ENCODE data around the gene IGF1R.
"Not testable (repeated sequence)": the region's sequence is repeated elsewhere in the genome, so short reads cannot be mapped to it uniquely, and the experiment has no call there.

The IGF1R gene

DNA sequence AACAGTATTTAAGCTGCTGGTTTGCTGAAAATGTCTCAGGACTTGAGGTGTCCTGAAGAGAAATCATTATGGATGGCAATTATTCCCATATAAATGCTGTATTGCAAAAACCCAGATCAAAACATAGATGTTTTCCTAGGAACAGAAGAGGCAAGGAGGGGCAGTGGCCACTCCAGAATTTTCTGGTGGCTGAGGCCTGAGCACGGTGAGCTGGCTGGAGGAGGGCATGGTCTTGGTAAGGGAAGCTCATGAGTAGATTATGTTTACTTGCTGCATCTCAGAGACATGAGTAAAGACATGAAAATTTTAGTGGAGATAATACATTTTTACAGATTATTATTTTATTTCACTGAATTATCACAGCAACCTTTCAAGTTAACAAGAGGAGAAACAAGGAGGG lies 328.2 kb downstream of the IGF1R start:
- no peak for DNase-seq

DNA sequence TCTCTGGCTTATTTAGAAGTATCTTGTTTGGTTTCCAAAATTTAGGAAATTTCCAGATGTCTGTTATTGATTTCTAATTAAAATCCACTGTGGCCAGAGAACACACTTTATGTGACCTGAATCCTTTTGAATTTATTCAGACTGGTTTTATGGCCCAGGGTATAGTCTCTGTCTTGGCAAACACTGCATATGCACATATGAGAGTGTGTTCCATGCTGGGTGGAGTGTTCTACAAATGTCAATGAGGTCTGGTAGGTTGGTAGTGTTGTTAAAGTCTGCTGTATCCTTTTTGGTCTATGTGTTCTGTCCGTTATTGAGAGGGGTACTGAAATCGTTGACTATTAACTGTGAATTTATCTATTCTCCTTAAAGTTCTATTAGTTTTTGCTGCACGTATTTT lies 329.1 kb downstream of the IGF1R start:
- no peak for DNase-seq

DNA sequence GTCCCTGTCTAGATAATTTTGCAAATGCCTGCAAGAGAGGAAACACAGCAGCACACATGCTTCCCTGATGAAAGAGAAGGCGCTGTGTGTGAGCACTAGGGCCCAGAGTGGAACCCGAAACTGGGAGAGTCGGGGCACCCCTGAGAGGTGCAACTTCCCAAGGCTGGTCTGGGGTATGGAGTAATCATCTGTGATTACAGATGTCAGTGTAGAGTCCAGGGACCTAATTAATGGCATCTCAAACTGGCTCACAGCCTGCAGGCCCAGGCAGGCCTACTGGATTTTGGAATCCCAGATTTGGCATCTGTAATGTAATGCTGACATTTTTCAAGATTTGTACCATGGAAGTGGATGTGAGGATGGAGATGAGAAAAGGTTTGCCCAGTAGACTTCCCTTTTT lies 329.8 kb downstream of the IGF1R start:
- DNase-seq: no peak

GRCh38 chr15:98980899-98981228 lies 332.5 kb downstream of the IGF1R start:
- DNase-seq: no peak

GRCh38 chr15:98981851-98982722 lies 333.7 kb downstream of the IGF1R start:
- DNase-seq: no peak

DNA sequence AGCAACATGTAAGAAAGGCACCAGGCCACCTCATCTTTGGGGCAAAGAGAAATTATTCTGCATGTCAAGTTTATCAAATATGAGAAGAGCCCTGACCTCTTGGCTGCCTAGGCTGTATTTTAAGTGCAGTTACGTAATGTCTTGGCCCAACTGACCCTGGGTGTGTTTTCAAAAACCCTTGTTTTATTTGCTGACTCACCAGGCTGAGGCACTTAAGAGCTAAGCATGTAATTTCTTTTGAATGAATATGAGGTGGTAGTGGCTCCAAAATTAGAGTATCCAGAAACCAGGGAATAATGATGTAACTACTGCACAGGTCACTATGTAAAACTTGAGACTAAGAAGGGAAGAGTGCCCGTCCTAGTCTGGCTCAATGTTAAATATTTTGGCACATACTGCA lies 335.0 kb downstream of the IGF1R start:
- DNase-seq: peak in 1 of 2 experiments; percentile 11

DNA sequence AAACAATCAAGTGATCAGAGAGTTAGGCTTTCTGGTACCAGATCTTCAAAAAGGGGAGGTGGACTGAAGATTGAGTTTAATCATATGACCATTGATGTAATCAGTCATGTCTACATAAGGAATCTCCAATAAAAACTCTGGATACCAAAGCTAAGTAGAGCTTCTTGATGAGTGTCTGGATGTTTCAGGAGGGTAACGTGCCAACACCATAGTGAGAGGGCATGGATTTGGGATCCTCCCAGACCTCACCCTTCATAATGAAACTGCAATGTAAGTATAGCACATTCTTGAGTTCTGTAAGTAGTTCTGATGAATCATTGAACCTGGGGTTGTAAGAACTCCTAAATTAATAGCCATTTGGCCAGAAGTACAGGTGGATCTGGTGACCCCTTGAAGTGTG lies 337.9 kb downstream of the IGF1R start:
- no peak for DNase-seq

DNA sequence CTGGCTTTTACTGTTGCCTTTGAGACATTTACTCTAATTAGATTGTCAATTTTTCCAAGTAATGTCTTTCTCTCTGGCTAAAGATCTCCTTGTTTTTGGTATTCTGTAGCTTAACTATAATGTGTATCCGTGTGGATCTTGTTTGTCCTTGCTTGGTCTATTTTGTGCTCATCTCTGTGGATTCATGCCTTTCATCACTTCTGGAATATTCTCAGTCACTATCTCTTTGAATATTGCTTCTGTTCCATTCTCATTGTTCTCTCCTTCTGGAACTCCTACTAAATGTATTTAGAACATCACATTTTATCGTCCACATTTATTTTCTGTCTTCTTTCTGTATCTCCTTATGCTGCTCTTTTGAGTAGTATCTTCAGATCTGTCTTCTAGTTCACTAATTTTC lies 346.6 kb downstream of the IGF1R start:
- no peak for DNase-seq

DNA sequence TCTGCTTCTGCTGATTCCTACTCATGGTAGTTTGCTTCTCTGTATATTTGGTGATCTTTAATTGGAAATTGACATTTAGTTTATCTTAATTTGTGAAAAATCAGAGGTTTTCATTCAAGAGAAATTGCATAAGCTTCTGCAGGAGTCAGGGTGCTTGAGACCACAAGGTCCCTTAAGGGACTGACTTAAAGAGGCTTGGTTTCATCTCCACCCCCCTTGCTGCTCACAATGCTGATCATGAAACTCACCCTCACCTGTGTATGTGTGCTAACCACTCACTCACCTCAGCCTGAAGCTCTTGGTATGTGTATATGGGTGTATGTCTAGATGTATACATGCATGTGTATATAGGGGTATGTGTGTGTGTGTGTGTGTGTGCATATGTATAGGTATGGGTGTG lies 347.8 kb downstream of the IGF1R start:
- no peak for DNase-seq

DNA sequence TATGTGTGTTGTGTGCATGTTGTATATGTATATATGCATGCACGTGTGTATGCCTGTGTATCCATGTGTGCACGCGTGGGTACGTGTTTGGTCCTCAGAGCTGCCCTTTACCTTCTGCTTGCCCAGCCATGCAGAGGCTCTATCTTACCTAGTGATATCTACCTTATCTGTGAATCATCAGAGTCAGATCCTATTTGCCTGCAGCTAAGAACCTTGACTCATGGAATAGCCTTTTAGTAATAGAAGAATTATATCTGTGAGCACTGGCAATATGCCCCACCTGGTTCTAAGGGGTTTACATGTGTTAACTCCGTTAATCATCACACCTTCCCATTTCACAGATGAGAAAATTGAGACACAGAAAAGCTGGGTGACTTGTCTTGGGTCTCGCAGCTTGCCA lies 348.3 kb downstream of the IGF1R start:
- DNase-seq: no peak

DNA sequence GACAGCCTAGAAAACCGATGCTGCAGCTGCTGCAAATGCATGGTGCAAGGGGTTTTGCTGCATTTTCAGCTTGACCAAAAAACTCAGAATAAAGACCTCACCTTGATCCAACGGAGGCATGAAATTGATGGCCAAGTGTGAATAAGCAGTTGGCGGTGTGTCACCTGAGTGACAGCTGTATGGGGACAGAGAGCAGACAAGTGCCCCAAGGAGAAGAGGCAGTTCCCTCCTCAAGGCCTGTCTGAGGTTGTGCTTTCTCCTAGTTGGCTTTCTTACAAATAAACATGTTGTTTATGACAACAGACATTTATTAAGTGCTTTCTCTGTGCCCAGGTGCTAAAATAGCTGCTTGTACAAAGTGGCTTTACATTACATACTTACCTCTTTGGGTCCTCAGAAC lies 349.0 kb downstream of the IGF1R start:
- DNase-seq: no peak

DNA sequence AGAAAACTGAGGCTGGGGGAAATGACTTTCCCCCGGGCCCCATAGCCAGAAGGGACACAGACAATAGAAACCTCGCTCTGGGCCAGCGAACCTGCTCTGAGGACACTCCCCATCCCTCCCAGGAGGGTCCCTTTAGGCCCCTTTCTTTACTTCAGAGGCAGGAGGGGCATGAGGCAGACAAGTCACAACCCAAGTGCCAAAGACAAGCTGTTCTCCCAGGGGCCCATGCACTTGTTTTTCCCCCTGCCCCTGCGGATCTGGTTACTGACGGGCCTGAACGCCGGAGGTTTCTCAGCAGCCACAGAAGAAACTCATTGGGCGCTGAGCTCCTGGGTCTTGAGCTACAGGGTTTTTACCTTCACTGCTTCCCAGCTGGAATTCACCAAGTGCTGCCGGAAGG lies 349.4 kb downstream of the IGF1R start:
- DNase-seq: no peak

DNA sequence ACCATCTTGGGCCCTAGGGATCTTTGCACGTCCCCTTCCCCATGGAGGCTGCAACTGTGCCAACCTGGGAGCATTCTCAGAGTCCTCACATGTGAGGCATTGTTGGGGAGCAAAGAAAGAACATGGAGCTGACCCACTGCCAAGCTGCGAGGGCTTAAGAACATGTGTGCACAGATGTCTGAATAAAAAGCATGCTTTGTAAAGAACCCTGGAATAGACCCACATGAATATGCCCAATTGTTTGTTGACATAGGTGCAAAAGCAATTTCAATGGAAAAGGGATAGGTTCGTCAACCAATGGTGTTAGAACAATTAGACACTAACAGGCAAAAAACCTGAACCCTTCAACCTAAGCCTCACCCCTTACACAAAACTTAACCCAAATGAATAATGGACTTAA lies 349.9 kb downstream of the IGF1R start:
- DNase-seq: no peak

DNA sequence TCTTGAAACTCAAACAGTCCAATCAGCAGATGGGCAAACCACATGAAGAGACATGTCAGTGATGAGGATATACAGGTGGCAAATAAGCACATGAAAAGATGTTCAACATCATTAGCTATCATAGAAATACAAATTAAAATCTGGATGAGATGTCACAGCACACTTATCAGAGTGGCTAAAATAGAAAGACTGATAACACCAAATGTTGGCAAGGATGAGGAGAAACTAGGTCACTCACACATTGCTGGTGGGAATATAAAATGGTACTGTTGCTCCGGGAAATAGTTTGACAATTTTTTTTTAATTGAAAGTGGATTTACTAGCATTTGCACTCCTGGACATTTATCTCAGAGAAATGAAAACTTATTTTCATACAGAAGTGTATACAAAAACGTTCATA lies 350.9 kb downstream of the IGF1R start:
- no peak for DNase-seq

DNA sequence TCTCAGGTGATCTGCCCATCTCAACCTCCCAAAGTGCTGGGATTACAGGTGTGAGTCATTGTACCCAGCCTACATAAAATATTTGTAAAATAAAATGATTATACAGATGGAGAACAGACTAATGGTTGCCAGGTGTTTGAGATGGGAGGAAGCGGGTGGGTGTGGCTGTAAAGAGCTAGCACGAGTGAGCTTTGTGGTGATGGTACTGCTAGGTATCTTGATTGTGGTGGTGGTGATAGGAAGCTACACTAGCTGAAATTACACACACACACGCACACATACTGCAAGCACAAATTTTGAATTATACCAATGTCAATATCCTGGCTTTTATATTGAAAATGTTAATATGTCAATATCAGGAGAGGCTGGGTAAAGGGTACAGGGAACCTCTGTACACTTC lies 353.9 kb downstream of the IGF1R start:
- no peak for DNase-seq

DNA sequence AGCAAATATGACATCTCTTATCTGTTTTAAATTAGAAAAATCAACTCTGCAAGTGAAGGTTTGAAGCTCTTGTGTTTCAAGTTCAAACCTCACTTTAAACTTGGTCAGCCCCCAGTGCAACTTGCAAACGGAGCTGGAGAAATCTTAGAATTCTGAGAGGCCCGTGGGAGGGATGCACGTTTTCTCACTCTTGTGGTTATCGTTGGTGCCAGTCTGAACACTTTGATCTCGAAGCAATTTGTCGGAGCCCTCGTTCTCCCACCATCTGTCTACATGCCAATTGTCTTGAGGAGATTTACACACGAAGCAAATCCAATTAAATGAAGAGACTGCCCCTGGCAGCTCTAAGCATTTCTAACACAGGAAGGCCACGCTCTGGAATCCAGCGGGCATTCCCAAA lies 355.0 kb downstream of the IGF1R start:
- DNase-seq: not testable (repeated sequence)

DNA sequence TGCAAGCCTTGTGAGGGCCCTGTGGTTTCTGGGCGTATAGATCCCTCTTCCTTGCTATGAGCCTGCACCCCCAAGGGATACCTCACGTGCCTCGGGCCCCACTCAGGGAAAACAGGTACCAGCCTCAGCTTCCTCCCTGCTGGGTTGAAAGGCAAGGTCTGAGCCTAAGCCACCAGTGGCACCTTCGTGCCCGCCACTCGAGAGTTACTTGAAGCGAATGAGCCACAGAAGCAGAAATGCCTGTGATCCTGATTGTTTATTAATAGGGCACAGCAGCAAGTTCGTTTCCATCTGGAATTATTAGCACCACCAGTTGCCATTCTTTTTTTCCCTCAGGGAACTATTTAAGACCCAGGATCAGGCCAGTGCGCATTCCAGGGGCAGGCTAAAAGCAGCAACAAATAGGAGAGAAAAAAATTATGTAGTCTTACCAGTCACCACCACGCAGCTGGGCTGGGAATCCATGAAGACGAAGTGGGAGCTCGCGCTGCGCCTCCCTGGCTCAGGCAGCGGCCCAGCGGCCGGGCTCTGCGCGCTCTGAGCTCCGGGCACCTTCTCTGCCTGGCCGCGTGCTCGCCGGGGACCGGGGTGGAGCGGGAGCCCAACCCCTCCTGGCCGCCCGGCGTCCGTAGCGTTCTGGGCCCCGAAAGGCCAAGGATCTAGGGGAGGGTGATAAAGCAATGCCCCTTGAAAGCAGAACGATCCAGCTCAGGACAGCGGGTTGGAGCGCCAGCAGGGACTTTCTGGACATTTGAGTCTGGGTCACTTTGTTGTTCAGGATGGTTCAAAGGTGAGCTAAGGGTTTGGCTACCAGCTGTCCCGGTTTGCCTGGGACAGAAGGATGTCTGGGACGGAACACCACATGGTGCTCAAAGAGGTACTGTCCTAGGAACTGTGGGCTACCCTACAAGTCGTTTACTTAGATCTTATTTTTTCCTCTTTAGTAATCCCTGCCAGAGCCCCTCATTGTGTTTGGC lies 356.9 kb downstream of the IGF1R start:
- not testable (repeated sequence) for DNase-seq

DNA sequence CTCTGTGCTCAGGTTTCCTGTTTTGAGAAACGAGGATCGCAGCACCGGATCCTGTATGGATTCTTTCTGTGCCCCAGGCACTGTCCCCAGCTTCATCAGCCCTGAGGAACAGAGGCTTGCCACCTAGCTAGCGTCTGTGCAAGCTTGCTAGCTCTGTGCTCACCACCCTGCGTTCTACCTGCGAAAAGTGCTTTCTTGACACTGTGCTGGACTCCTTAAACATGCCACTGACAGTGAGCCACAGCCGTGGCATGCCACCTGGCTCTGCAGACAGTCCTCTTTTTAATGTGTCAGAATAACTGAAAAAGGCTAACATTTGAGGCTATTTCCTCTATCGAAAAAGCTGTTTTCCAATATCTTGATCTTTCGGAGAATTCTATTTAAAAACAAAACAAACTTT lies 357.8 kb downstream of the IGF1R start:
- no peak for DNase-seq

- DNase-seq: no peak
These were observed 358.7 kb downstream of the IGF1R start for GRCh38 chr15:99006904-99007495.

- no peak for DNase-seq
These were observed 361.5 kb downstream of the IGF1R start for GRCh38 chr15:99009741-99010330.

DNA sequence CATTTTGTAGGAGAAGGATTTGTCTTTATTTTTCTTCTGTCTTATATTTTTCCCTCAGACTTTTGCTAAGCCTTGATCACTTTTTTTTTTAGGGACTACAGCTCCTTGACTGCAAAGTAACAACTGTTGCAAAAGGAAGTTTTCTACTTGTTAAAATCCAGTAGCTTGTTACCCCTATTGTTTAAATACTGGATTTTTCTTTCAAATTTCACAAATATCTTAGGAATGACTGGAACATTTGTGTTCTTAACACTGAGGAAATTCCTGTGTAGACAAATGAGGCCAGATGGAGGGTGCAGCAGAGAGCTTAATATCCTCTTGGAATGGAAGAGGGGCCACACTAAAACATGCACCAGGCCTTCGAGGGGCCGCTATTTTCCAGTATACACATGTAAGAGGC lies 362.4 kb downstream of the IGF1R start:
- no peak for DNase-seq

Measured in SHP77 (cell line).